Fibroblast of the aortic adventitia (primary cell): Measurements from ENCODE around the gene TSPAN32. TPM values are rescaled to one million over a fixed set of nuclear protein-coding genes. Genes with fewer than 3 reads are reported as not detected.

Experiments used
- DNase-seq: peaks from one replicate; pipeline ENCODE4 v3.0.0-alpha.2; 2010; ENCODE audit warnings: low read depth
- H3K4me3 ChIP-seq: 2 replicates; pipeline ENCODE4 v1.5.1; 2011; ENCODE audit warnings: low read depth, mild to moderate bottlenecking, control low read depth, low read length, moderate library complexity
- total RNA-seq: library from RNA; depleted of rRNA; stranded (reverse); fragments of >200 nt; gene quantifications from 2 replicates; pipeline ENCODE4 v1.2.3, GENCODE V29; 2012; ENCODE audit warnings: low replicate concordance
- TF ChIP-seq, protein P1 (sequence below): IDR thresholded peaks from 2 replicates; pipeline ENCODE4 v1.5.1; 2011; ENCODE audit warnings: mild to moderate bottlenecking, low read length, control low read depth, inconsistent platforms; ENCODE audit not compliant: insufficient read depth

TSPAN32 gene
- total RNA-seq, 1 donor = under 0.01 TPM

DNA sequence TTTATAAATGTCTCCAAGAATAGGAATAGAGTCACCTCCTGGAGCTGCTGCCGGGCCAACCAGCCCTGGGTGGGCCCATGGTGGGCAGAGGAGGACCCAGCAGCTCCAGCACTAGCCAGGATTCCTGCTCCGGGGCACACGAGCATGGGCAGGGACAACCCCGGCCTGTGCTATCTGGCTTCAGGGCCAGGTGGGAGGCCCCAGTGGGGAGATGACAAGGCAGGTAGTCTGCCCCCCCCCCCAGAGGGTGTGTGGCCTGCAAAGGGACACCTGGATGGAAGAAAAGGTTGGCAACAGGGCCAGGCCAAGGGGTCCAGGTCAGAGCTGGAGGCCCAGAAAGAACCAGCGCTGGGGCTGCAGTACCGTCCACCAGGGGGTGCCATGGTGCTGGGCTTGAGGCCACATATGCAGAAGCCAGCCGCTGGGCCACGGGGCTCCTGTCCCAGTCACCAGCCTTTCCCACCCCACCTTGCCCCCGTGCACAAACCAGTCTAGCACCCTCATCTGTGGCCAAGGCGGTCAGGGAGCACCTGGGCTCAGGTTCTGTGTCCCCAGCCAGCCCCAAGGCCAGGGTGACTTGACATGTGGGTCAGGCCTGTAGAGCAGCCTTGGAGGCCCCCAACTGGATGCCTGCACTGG, 3.4 kb downstream of the TSPAN32 start:
- no peak overlapping the region for H3K4me3 ChIP-seq
- DNase-seq = peak; percentile 75
- TF ChIP-seq, protein P1, sequence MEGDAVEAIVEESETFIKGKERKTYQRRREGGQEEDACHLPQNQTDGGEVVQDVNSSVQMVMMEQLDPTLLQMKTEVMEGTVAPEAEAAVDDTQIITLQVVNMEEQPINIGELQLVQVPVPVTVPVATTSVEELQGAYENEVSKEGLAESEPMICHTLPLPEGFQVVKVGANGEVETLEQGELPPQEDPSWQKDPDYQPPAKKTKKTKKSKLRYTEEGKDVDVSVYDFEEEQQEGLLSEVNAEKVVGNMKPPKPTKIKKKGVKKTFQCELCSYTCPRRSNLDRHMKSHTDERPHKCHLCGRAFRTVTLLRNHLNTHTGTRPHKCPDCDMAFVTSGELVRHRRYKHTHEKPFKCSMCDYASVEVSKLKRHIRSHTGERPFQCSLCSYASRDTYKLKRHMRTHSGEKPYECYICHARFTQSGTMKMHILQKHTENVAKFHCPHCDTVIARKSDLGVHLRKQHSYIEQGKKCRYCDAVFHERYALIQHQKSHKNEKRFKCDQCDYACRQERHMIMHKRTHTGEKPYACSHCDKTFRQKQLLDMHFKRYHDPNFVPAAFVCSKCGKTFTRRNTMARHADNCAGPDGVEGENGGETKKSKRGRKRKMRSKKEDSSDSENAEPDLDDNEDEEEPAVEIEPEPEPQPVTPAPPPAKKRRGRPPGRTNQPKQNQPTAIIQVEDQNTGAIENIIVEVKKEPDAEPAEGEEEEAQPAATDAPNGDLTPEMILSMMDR = peak; percentile 90

DNA sequence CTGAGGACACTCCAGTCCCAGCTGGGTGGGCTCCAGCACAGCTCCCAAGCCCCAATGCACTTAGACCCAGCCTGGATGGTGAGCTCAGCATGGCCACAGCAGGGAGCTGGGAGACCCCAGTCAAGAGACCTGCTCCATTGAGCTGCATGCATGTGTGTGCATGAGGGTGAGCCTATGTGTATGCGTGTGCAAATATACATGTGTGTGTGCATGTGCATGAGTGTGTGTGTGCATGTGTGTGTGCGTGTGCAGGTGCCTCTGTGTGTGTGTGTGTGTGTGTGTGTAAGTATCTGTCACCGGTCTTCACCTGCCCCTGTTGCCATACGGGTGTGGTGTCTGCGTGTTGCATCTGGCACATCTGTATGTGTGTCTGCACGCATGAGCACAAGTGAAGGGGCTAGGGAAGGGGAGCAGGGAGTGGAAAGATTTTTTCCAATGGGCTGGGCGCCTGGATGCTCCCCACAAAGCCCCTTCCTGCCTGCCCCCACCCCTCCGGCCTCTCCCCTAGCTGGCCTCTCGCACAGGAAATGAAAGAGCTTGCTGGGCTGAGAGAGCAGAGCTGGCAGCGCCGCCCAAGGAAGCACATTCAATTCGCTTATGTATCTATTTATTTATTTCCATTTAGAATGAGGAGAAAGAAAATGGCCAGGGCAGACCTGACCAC, 4.1 kb downstream of the TSPAN32 start:
- TF ChIP-seq, protein P1 = no peak
- DNase-seq = peak; percentile 72
- H3K4me3 ChIP-seq = peak overlapping the region; percentile 35

DNA sequence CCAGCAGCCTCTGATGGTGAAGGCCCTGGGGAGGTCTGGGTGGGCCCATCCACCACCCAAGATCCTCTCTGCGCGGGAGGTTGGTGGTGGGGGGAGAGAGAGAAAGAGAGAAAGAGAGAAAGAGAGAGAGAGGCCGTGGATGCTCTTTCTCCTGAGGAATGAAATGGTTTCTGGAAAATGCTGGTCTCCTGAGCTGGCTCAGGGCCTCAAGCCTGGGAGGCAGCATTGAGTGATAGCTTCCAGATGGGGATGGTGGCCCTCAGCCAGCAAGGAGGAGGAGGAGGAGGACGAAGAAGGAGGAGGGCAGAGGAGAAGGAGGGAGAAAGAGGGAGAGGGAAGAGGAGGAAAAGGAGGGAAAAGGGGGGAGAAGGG, 4.6 kb downstream of the TSPAN32 start:
- peak; percentile 94 for DNase-seq
- TF ChIP-seq, protein P1 = no peak
- H3K4me3 ChIP-seq = peak overlapping the region; percentile 35

DNA sequence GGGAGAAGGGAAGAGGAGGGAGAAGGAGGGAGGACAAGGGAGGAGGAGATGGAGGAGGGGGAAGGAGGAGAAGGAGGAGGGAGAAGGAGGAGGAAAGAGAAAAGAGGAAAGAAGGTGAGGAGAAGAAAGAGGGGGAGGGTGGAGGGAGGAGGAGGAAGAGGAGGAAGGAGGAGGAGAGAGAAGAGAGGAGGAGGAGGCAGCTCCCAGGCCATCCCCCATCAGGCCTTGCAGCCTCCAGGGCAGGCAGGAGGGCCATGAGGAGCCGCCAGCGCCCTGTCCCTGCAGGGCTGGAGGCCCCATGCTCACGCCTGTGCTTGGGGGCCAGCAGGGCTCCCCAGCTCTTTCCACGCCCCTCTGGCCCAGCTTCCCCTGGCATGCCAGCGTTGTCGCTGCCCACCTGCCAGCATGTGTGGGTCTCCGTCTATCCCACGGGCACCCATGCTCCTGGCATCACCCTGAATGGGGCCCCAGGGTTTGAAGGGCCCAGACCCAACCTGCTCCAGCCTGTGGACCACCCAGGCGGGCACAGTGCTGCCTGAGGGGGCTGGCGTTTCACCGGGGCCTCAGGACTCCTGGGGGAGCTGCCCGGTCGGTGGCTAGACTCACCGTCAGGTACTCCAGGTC, 5.2 kb downstream of the TSPAN32 start:
- TF ChIP-seq, protein P1 = no peak
- no peak overlapping the region for H3K4me3 ChIP-seq
- DNase-seq = no peak

DNA sequence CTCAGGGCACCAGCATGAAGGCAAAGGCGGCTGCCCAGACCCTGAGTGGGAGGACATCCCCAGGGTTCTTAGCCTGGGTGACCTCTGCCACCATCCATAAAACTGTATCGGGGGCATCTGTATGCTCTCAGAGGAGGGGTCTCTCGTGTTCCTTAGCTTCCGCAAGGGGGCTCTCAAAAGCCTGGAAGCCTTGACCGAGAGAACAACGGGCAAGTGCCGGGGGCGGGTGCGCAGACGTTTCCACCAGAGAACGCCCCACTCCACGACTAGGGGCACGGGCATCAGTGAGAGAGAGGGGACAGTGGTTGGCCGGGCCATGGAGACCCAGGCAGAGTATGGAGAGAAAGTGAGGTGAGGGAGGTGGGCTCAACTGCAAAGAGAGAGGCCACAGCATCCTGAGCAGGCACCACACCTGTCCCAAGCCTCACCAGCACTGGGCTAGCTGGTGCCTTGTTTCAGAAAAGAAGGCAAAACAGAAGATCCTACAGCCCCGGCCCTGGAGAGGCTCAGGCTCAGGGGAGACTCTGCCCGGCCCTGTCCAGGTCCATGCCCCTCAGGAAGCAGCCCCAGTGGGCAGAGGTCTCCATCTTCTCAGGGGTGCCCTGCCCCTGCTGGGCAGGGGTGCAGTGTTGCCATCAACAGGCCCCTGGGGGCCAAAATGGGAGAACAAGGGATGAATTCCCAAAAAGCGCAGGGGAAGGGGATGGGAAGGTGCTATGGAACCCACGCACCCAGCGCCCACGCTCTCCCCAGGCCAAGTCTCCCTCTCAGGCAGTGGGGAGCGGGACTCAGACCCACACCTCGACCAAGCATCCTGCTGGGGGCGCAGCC, 5.9 kb downstream of the TSPAN32 start:
- TF ChIP-seq, protein P1 = no peak
- H3K4me3 ChIP-seq = no peak overlapping the region

DNA sequence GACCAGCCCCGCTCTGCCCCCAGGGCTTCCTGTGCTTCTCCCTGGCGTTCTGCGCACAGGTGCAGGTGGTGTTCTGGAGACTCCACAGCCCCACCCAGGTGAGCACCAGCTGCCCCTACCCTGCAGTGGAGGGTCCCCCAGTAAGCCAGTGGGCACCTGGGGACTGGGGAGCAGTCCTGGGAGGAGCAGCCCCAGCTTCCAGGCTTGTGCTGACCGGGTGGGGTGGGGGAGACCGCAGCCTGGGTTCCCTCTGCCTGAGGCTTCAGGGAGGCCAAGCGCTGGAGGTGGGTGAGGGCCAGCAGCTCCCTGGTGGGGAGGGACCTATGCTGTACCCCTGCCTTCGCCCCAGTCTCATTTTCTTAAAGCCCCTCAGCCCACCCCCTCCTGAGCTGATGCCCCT, 6.9 kb downstream of the TSPAN32 start:
- TF ChIP-seq, protein P1 = no peak
- no peak for DNase-seq
- H3K4me3 ChIP-seq = no peak overlapping the region

More for the DNA sequence above, 5.9 kb downstream of the TSPAN32 start:
- no peak for DNase-seq
